Sigmoid colon (tissue), 7 donors: ENCODE results near the gene CTBP2. TPM values are rescaled to one million over a fixed set of nuclear protein-coding genes. Genes with fewer than 3 reads are reported as not detected.

Experiments used
- DNase-seq: peaks from one replicate; pipeline ENCODE4 v3.0.0-alpha.2; 2019
- H3K27ac ChIP-seq, 4 donors: fragments of 200-600 bp; sonication (generic); one replicate each; pipeline ENCODE4 v1.5.1; 2016 to 2019; ENCODE audit warnings: mild to moderate bottlenecking in 1 of 4
- H3K27me3 ChIP-seq, 3 donors: fragments of 200-600 bp; sonication (generic); one replicate each; pipeline ENCODE4 v1.5.1; 2019; ENCODE audit warnings: mild to moderate bottlenecking in 1 of 3
- H3K36me3 ChIP-seq, 4 donors: fragments of 200-600 bp; sonication (generic); one replicate each; pipeline ENCODE4 v1.5.1; 2016 to 2019
- H3K4me1 ChIP-seq, 4 donors: fragments of 200-600 bp; sonication (generic); one replicate each; pipeline ENCODE4 v1.5.1; 2017 to 2019
- H3K4me3 ChIP-seq, 4 donors: fragments of 200-600 bp; sonication (generic); one replicate each; pipeline ENCODE4 v1.5.1; 2017 to 2019; ENCODE audit warnings: mild to moderate bottlenecking in 2 of 4, moderate library complexity in 1 of 4
- H3K9me3 ChIP-seq, 4 donors: fragments of 200-600 bp in 3 of 4; sonication (generic) in 3 of 4; one replicate each; pipeline versions ENCODE4 v1.5.1 to v1.6.1; 2013 to 2019
- EP300 ChIP-seq, 4 donors: sonication (generic); formaldehyde crosslinking; IDR thresholded peaks; one replicate each; pipeline ENCODE4 v1.6.1; 2017; ENCODE audit warnings: antibody characterized with exemption in 4 of 4
- POLR2A ChIP-seq, 2 donors: fragments of 450-650 bp; IDR thresholded peaks; one replicate each; pipeline ENCODE4 v1.6.1; 2016; ENCODE audit warnings: antibody characterized with exemption in 2 of 2, mild to moderate bottlenecking in 2 of 2, moderate library complexity in 2 of 2
- POLR2AphosphoS5 ChIP-seq, 4 donors: sonication (generic); formaldehyde crosslinking; IDR thresholded peaks; one replicate each; pipeline ENCODE4 v1.6.1; 2017; ENCODE audit warnings: antibody characterized with exemption in 4 of 4
- WGBS, 2 donors: extraction: QIAGEN DNeasy Blood & Tissue Kit; methylation state at CpG; one replicate each; pipeline ENCODE4 v1.1.7; 2013; 5-methylcytosine and 5-hydroxymethylcytosine counted together
- intact Hi-C: fragments of 100-400 bp; cut with DNase I; formaldehyde crosslinking; loops from one replicate; pipeline ENCODE4 v1.15.1; 2023
- polyA plus RNA-seq, 3 donors: library from polyadenylated mRNA; stranded (reverse); fragments of 200-250 nt; gene quantifications; one replicate each; pipeline ENCODE4 v1.2.3, GENCODE V29; 2013
- total RNA-seq, 4 donors: library from RNA; depleted of rRNA; stranded (reverse); fragments of >200 nt; gene quantifications; one replicate each; pipeline ENCODE4 v1.1.0, GENCODE V29; 2016
- TF ChIP-seq, protein P1 (sequence below), 4 experiments: fragments of 450-650 bp in 3 of 4; fragments of 200-600 bp in 1 of 4; IDR thresholded peaks; one replicate each; pipeline ENCODE4 v1.5.1; 2016 to 2019; ENCODE audit warnings: antibody characterized with exemption in 4 of 4, mild to moderate bottlenecking in 3 of 4, moderate library complexity in 2 of 4
- donor health status: healthy with polysubstance abuse.
- donor health status: Bipolar disorder and iron deficiency.
- donor health status: healthy.

The CTBP2 gene
- total and polyA plus RNA-seq, 7 donors, result 31.2 to 62.4 (median 52.0) TPM

DNA sequence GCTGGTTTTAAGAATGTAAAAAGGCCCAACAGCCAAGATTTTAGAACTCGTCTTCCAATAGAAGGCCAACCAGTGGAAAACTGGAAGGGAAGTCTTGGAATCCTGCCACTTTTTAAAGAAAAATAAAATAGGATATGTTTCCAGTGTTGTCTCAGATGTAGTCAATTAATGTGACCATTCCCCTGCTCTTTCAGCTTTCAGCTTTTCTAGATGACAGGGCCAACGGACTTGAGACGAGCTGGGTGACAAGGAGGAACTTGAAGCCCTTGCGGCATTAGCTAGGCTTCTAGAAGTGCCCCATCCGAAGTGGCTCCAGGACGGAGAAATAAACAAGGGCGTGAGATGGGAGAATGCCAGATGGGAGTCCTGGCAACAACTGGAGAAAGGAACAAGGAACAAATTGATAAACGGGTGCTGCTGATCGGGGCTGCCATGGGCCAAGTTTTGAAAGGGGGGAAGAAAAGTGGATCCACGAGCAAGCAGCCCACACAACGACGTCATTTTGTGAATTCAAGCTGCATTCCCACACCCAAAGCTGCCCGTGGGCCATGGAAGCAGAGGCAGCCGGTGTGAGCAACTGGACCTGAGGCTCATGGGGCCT lies 42.3 kb downstream of the CTBP2 start:
- no peak overlapping the region for H3K4me3 ChIP-seq
- intact Hi-C loops, result no loop called here
- peak overlapping the region; percentile 63 to 75 (median 64) for H3K27ac ChIP-seq
- no peaks in the 10 kb centered on the region for H3K27me3 ChIP-seq
- peaks cover 0 to 7% (median 0%) of the 10 kb centered on the region in 4 donors for H3K36me3 ChIP-seq
- TF ChIP-seq, protein P1, sequence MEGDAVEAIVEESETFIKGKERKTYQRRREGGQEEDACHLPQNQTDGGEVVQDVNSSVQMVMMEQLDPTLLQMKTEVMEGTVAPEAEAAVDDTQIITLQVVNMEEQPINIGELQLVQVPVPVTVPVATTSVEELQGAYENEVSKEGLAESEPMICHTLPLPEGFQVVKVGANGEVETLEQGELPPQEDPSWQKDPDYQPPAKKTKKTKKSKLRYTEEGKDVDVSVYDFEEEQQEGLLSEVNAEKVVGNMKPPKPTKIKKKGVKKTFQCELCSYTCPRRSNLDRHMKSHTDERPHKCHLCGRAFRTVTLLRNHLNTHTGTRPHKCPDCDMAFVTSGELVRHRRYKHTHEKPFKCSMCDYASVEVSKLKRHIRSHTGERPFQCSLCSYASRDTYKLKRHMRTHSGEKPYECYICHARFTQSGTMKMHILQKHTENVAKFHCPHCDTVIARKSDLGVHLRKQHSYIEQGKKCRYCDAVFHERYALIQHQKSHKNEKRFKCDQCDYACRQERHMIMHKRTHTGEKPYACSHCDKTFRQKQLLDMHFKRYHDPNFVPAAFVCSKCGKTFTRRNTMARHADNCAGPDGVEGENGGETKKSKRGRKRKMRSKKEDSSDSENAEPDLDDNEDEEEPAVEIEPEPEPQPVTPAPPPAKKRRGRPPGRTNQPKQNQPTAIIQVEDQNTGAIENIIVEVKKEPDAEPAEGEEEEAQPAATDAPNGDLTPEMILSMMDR (IDR thresholded peaks at IDR 0.05), result no peak
- peak in 1 of 4 donors; percentile 19 for TF ChIP-seq POLR2AphosphoS5 (IDR thresholded peaks at IDR 0.05)
- 20 to 57% methylated on average over 14 of the region's 14 CpGs for WGBS, 2 donors
- peaks cover 0 to 81% (median 68%) of the 10 kb centered on the region in 4 donors for H3K4me1 ChIP-seq
- DNase-seq, result peak; percentile 77
- no peaks in the 10 kb centered on the region for H3K9me3 ChIP-seq

DNA sequence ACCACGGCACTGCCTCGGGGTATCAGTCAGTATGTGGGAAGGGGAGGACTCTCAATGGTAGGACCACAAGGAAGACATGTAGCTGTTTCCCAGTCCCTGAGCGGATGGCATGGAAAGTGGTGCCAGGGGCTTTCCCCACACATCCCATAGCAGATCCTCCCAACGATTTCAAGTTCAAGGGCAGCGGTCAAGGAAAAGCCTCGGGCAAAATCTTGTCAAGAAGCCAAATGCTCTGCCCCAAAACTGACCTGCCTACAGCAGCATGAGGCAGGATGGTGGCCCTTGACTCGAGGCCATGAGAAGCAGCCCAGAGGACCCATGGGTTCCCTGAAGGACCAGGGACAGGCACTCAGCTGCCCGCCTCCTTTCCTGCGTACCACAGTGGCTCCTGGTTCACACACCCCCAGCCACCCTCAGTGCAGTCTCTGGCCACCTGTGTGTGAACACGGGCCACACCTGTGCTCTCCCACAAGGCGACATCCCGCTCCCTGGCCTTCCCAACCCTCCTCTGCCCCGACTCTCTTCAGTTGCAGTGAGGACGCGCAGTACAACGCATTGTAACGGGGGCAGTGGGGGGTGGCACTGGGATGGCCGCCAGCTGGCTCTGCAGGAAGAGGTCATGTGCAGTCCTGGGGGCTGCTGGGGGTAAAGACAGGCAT lies 43.6 kb downstream of the CTBP2 start:
- H3K27ac ChIP-seq, result peak overlapping the region in 2 of 4 donors; percentile 12 to 63
- peak; percentile 57 for DNase-seq
- WGBS, 2 donors, result 75 to 84% methylated on average over 18 of the region's 18 CpGs
- TF ChIP-seq POLR2A (IDR thresholded peaks at IDR 0.05) (no peak), EP300 (IDR thresholded peaks at IDR 0.05) (no peak), POLR2AphosphoS5 (IDR thresholded peaks at IDR 0.05) (no peak)
- TF ChIP-seq, protein P1 (IDR thresholded peaks at IDR 0.05), result no peak
- H3K4me1 ChIP-seq, result peaks cover 0 to 73% (median 66%) of the 10 kb centered on the region in 4 donors
- no peak overlapping the region for H3K4me3 ChIP-seq
- no peaks in the 10 kb centered on the region for H3K9me3 ChIP-seq
- peaks cover 0 to under 1% (median 0%) of the 10 kb centered on the region in 4 donors for H3K36me3 ChIP-seq
- intact Hi-C loops, result no loop called here
- no peaks in the 10 kb centered on the region for H3K27me3 ChIP-seq

DNA sequence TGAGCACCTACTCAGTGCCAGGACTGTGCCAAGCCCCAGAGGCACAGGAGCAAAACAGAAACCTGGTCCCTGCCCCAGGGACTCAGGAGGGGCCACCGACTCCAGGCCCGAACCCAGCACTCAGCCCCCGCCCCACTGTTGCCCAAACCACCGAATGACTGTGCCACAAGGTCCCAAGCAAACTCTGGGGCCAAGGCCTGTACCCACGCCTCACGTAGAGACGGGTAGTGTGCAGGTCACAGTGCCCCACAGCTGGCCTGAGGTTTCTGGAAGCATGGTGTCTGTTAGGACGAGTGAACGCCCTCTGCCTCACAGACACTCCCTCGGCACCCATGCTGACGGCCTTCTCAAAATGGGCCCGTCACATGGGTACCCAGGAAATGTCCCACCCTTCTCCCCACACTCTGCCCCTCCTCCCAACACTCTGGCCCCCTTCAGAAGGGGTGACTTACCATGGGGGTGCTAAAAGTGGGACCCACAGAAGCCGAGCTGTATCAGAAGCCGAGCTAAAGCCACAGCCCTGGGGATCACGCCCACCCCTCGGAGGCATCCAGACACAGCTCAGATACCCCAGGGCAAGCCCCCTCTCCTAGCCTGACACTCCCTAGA lies 44.2 kb downstream of the CTBP2 start:
- peak; percentile 54 for DNase-seq
- H3K4me3 ChIP-seq, result no peak overlapping the region
- TF ChIP-seq POLR2A (IDR thresholded peaks at IDR 0.05), result no peak
- TF ChIP-seq EP300 (IDR thresholded peaks at IDR 0.05), result no peak
- TF ChIP-seq, protein P1 (IDR thresholded peaks at IDR 0.05), result no peak
- no peak for TF ChIP-seq POLR2AphosphoS5 (IDR thresholded peaks at IDR 0.05)
- 81 to 94% methylated on average over 16 of the region's 16 CpGs for WGBS, 2 donors
- peaks cover 0 to 76% (median 66%) of the 10 kb centered on the region in 4 donors for H3K4me1 ChIP-seq
- no peaks in the 10 kb centered on the region for H3K36me3 ChIP-seq
- intact Hi-C loops, result no loop called here
- H3K9me3 ChIP-seq, result no peaks in the 10 kb centered on the region
- H3K27me3 ChIP-seq, result no peaks in the 10 kb centered on the region
- H3K27ac ChIP-seq, result peak overlapping the region in 1 of 4 donors; percentile 12

DNA sequence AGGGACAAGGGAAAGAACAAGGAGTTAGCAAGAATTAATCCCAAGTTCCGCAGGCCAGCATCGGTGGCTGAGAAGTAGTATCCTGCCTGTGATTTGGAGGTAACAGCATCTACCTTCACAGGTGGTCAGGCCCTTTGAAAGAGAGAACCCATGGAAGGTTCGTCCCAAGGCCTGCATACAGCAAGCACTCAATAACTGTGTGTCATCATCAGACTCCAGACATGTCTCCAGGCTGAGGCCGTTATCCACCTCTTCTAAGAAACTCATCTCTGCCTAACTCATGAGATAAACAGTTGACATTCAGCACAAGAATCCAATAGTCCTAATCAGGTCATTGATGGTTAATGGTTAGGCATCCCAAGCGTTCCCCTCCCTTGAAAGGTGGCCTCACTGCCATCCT lies 45.0 kb downstream of the CTBP2 start:
- peaks cover 0 to 76% (median 59%) of the 10 kb centered on the region in 4 donors for H3K4me1 ChIP-seq
- H3K36me3 ChIP-seq, result no peaks in the 10 kb centered on the region
- intact Hi-C loops, result no loop called here
- no peak for DNase-seq
- TF ChIP-seq POLR2A (IDR thresholded peaks at IDR 0.05) (no peak), EP300 (IDR thresholded peaks at IDR 0.05) (no peak), POLR2AphosphoS5 (IDR thresholded peaks at IDR 0.05) (no peak)
- TF ChIP-seq, protein P1 (IDR thresholded peaks at IDR 0.05), result no peak
- 87 to 93% methylated on average over 5 of the region's 5 CpGs for WGBS, 2 donors
- no peaks in the 10 kb centered on the region for H3K9me3 ChIP-seq
- no peaks in the 10 kb centered on the region for H3K27me3 ChIP-seq
- no peak overlapping the region for H3K4me3 ChIP-seq
- H3K27ac ChIP-seq, result peak overlapping the region in 1 of 4 donors; percentile 72
